Measurements from ENCODE around the gene CEP57. TPM values are rescaled to one million over a fixed set of nuclear protein-coding genes. Genes with fewer than 3 reads are reported as not detected.

Gene CEP57
- total and polyA plus RNA-seq, 2 of the 13 experiments (the other 11 are each of a cell fraction or from before 2014, with no cell fraction given), result 34.3 to 59.4 TPM

- no peak for TF ChIP-seq ZFP1 (CRISPR knock-in tag; IDR thresholded peaks at IDR 0.05)
- TF ChIP-seq ELF1 (CRISPR knock-in tag; IDR thresholded peaks at IDR 0.05), result no peak
- TF ChIP-seq ATF2 (CRISPR knock-in tag; IDR thresholded peaks at IDR 0.05), result peak; percentile 41; the same call in 1 of the 2 replicates
- TF ChIP-seq SNRNP70 (IDR thresholded peaks at IDR 0.05; ENCODE audit: low read depth, low read length), result no peak
- TF ChIP-seq ZBTB7A (CRISPR knock-in tag; IDR thresholded peaks at IDR 0.05), result no peak
- TF ChIP-seq ZBTB39 (CRISPR knock-in tag; IDR thresholded peaks at IDR 0.05), result no peak
- TF ChIP-seq ZNF691 (CRISPR knock-in tag; IDR thresholded peaks at IDR 0.05; ENCODE audit: borderline replicate concordance, low read depth), result no peak
- no peak for TF ChIP-seq CSRNP2 (CRISPR knock-in tag; conservative IDR thresholded peaks at IDR 0.05; ENCODE audit: low read depth)
- TF ChIP-seq ZNF850 (CRISPR knock-in tag; conservative IDR thresholded peaks at IDR 0.05), result no peak
- TF ChIP-seq DZIP1 (CRISPR knock-in tag; IDR thresholded peaks at IDR 0.05), result 0 out of 2 replicates have a peak, but pooled peaks have one; percentile 27
- no peak for TF ChIP-seq ZNF572 (CRISPR knock-in tag; IDR thresholded peaks at IDR 0.05)
- TF ChIP-seq NFE2L2 (IDR thresholded peaks at IDR 0.05; ENCODE audit: low read length), result no peak
- no peak for TF ChIP-seq KDM3A (CRISPR knock-in tag; IDR thresholded peaks at IDR 0.05; ENCODE audit: low read depth)
- TF ChIP-seq ZNF136 (CRISPR knock-in tag; IDR thresholded peaks at IDR 0.05; ENCODE audit: low read depth), result no peak
- no peak for TF ChIP-seq ZSCAN21 (CRISPR knock-in tag; IDR thresholded peaks at IDR 0.05; ENCODE audit: borderline replicate concordance)
- TF ChIP-seq THAP9 (CRISPR knock-in tag; IDR thresholded peaks at IDR 0.05; ENCODE audit: borderline replicate concordance), result peak; percentile 71; the same call in 1 of the 2 replicates
- TF ChIP-seq HNRNPK (IDR thresholded peaks at IDR 0.05; ENCODE audit: low read depth, low read length, poor library complexity, severe bottlenecking), result no peak
These were observed at the start of gene CEP57 (continued) for GRCh38 chr11:95790123-95790932.
